ENCODE measurements around the gene WFDC1.

WFDC1 gene

GRCh38 chr16:84357191-84357651 lies 62.5 kb downstream of the WFDC1 start:
- no peak for DNase-seq

- DNase-seq: no peak
Measured at GRCh38 chr16:84358601-84359295, 64.1 kb downstream of the WFDC1 start.

- no peak for DNase-seq
Measured at GRCh38 chr16:84359326-84359725, 64.6 kb downstream of the WFDC1 start.

GRCh38 chr16:84360170-84360569 lies 65.5 kb downstream of the WFDC1 start:
- DNase-seq: no peak

GRCh38 chr16:84360748-84361147 lies 66.1 kb downstream of the WFDC1 start:
- no peak for DNase-seq

- DNase-seq: no peak
Measured at GRCh38 chr16:84361546-84361945, 66.9 kb downstream of the WFDC1 start.

GRCh38 chr16:84362471-84362941 lies 67.8 kb downstream of the WFDC1 start:
- DNase-seq: no peak

GRCh38 chr16:84366208-84366607 lies 71.5 kb downstream of the WFDC1 start:
- DNase-seq: no peak

GRCh38 chr16:84367297-84367680 lies 72.6 kb downstream of the WFDC1 start:
- DNase-seq: no peak

- DNase-seq: no peak
Measured at GRCh38 chr16:84367750-84368307, 73.2 kb downstream of the WFDC1 start.

GRCh38 chr16:84368308-84368996 lies 73.8 kb downstream of the WFDC1 start, which contains the start of gene ATP2C2:
Gene ATP2C2 (plus strand): TSS chr16:84368538. CDS start chr16:84368616, 78 bp downstream.
- DNase-seq: no peak

- DNase-seq: no peak
Measured at GRCh38 chr16:84369105-84369504, 74.4 kb downstream of the WFDC1 start.

GRCh38 chr16:84369938-84370627 lies 75.4 kb downstream of the WFDC1 start:
- no peak for DNase-seq

GRCh38 chr16:84370723-84371552 lies 76.3 kb downstream of the WFDC1 start:
- DNase-seq: no peak

- no peak for DNase-seq
Measured at GRCh38 chr16:84371553-84371865, 76.8 kb downstream of the WFDC1 start.

GRCh38 chr16:84373907-84374489 lies 79.3 kb downstream of the WFDC1 start:
- DNase-seq: no peak

GRCh38 chr16:84378099-84378498 lies 83.4 kb downstream of the WFDC1 start:
- no peak for DNase-seq

- DNase-seq: no peak
Measured at GRCh38 chr16:84378567-84378966, 83.9 kb downstream of the WFDC1 start.

GRCh38 chr16:84379008-84379708 lies 84.5 kb downstream of the WFDC1 start:
- no peak for DNase-seq
